Endothelial cell of umbilical vein (primary cell): ENCODE data around the gene PLSCR2. TPM values are rescaled to one million over a fixed set of nuclear protein-coding genes. Genes with fewer than 3 reads are reported as not detected.

Source experiments
- BruUV-seq: library from RNA; stranded (reverse); fragments of 400-500 nt; replicated peaks from 2 replicates; lab custom pipeline; 2021; lab: Mats Ljungman, UMichigan
- CTCF ChIA-PET: fragments of 300-600, 350-600 bp; sonication (Branson Sonifier 250); formaldehyde crosslinking; loops from one replicate; lab custom pipeline; 2021; ENCODE audit warnings: antibody characterized with exemption, inconsistent platforms; lab: Charles Lee
- POLR2A ChIA-PET: fragments of 300-600, 350-600 bp; sonication (Branson Sonifier 250); formaldehyde crosslinking; loops from one replicate; lab custom pipeline; 2021; ENCODE audit warnings: antibody characterized with exemption, inconsistent platforms; lab: Charles Lee
- DNase-seq: peaks from one replicate; pipeline ENCODE4 v3.0.0-alpha.2; 2011; ENCODE audit warnings: low read depth, low spot score
- FAIRE-seq: peaks from 2 replicates; lab custom pipeline; 2011; peaks lifted over from hg19 to GRCh38; lab: Jason Lieb, UNC
- H2AFZ ChIP-seq: 2 replicates; pipeline ENCODE4 v1.6.0; 2012; ENCODE audit warnings: low read depth, low read length, control low read depth, inconsistent platforms
- H3K27ac ChIP-seq: 2 replicates; pipeline ENCODE4 v1.5.1; 2011; ENCODE audit warnings: low read depth, mild to moderate bottlenecking, control low read depth, low read length, moderate library complexity; ENCODE audit not compliant: insufficient read depth
- H3K27me3 ChIP-seq, 2 experiments: 2 replicates each; pipeline versions ENCODE4 v1.6.0 to v1.6.1; 2011; ENCODE audit warnings: low read length in 2 of 2, mixed read lengths in 1 of 2; ENCODE audit not compliant: control insufficient read depth in 2 of 2, insufficient read depth in 2 of 2
- H3K36me3 ChIP-seq, 2 experiments: 2 replicates in 1 of 2; 3 replicates in 1 of 2; pipeline ENCODE4 v1.5.1; 2011; ENCODE audit warnings: low read length in 2 of 2, mild to moderate bottlenecking in 1 of 2, moderate library complexity in 1 of 2; ENCODE audit not compliant: control insufficient read depth in 2 of 2, insufficient read depth in 2 of 2; ENCODE audit errors: extremely low read depth in 1 of 2
- H3K4me1 ChIP-seq: 3 replicates; pipeline ENCODE4 v1.5.1; 2011; ENCODE audit warnings: mild to moderate bottlenecking, low read length; ENCODE audit not compliant: control insufficient read depth, insufficient read depth; ENCODE audit errors: extremely low read depth
- H3K4me2 ChIP-seq: 2 replicates; pipeline ENCODE4 v1.6.1; 2011; ENCODE audit warnings: low read length, control low read depth, mixed read lengths; ENCODE audit not compliant: insufficient read depth
- H3K4me3 ChIP-seq, 3 experiments: fragments of 200-600 bp in 1 of 3; sonication (generic), shearing (Covaris generic) in 1 of 3; replicated peaks in 1 of 3; 2 replicates each; pipeline ENCODE4 v1.5.1; 2011 to 2016; ENCODE audit warnings: control low read depth in 3 of 3, low read length in 3 of 3, mild to moderate bottlenecking in 2 of 3, inconsistent platforms in 1 of 3, low read depth in 1 of 3, moderate library complexity in 1 of 3; ENCODE audit not compliant: insufficient read depth in 1 of 3
- H3K79me2 ChIP-seq: 2 replicates; pipeline ENCODE4 v1.6.0; 2012; ENCODE audit warnings: low read length, inconsistent platforms; ENCODE audit not compliant: control insufficient read depth, insufficient read depth
- H3K9ac ChIP-seq: replicated peaks from 2 replicates; pipeline ENCODE3; 2011; ENCODE audit warnings: low read length, control low read depth; ENCODE audit not compliant: insufficient read depth; ENCODE audit errors: extremely low read depth
- H3K9me1 ChIP-seq: replicated peaks from 3 replicates; pipeline ENCODE4 v1.6.0; 2011; ENCODE audit warnings: mild to moderate bottlenecking, low read length; ENCODE audit not compliant: control insufficient read depth, insufficient read depth; ENCODE audit errors: extremely low read depth
- H3K9me3 ChIP-seq: replicated peaks from 2 replicates; pipeline ENCODE4 v1.5.1; 2012; ENCODE audit warnings: low read length, inconsistent platforms; ENCODE audit not compliant: control insufficient read depth, insufficient read depth
- H4K20me1 ChIP-seq: replicated peaks from 2 replicates; pipeline ENCODE3; 2011; ENCODE audit warnings: mild to moderate bottlenecking, low read length; ENCODE audit not compliant: control insufficient read depth, insufficient read depth; ENCODE audit errors: extremely low read depth
- CTCF ChIP-seq, 2 donors: IDR thresholded peaks; 1 replicate in 1 of 2; 2 replicates in 1 of 2; pipeline ENCODE4 v1.5.1; 2011; ENCODE audit warnings: low read length in 2 of 2, mild to moderate bottlenecking in 2 of 2, moderate library complexity in 2 of 2, control low read depth in 1 of 2, inconsistent platforms in 1 of 2, low read depth in 1 of 2; ENCODE audit not compliant: insufficient read depth in 1 of 2; ENCODE audit errors: extremely low read depth in 1 of 2
- EZH2 ChIP-seq: IDR thresholded peaks from 2 replicates; pipeline ENCODE4 v1.6.1; 2012; ENCODE audit warnings: borderline replicate concordance, low read depth, mild to moderate bottlenecking, moderate library complexity, low read length, inconsistent platforms; ENCODE audit not compliant: severe bottlenecking
- MAX ChIP-seq: IDR thresholded peaks from 2 replicates; pipeline ENCODE4 v1.6.1; 2011; ENCODE audit not compliant: insufficient read depth, insufficient read length
- POLR2AphosphoS5 ChIP-seq: IDR thresholded peaks from 2 replicates; pipeline ENCODE4 v1.6.1; 2012; ENCODE audit warnings: low read depth, mild to moderate bottlenecking, control low read depth, low read length, moderate library complexity; ENCODE audit not compliant: insufficient read depth
- dilution Hi-C: fragments of 300-500 bp; cut with MboI; formaldehyde crosslinking; loops from one replicate; pipeline ENCODE4 v1.15.0; 2019; ENCODE audit warnings: low sequenced_read_pairs; ENCODE audit not compliant: extremely low pct_ligation_motif_present
- intact Hi-C: fragments of 100-400 bp; cut with micrococcal nuclease; formaldehyde crosslinking; loops from one replicate; pipeline ENCODE4 v1.10.0; 2022
- polyA plus RNA-seq, 4 experiments: library from polyadenylated mRNA; depleted of rRNA in 3 of 4; stranded (reverse) in 3 of 4; unstranded in 1 of 4; fragments of >200 nt; gene quantifications; 2 replicates each; pipeline versions ENCODE4 v1.2.1 to v1.2.3, GENCODE V29; 2011 to 2012; ENCODE audit warnings: missing spikeins in 1 of 4
- total RNA-seq: library from RNA; stranded (reverse); gene quantifications from 2 replicates; pipeline ENCODE4 v1.2.3, GENCODE V29; 2021

Gene PLSCR2
- total and polyA plus RNA-seq, 2 donors (not counting 3 experiments of a cell fraction or from before 2014, with no cell fraction given): not detected

- Histone ChIP-seq H3K9me3 (no peaks in the 10 kb centered on the region), H3K9ac (no peak overlapping the region), H3K4me3 (no peak overlapping the region), H2AFZ (no peak overlapping the region), H3K27me3 (no peaks in the 10 kb centered on the region), H3K36me3 (no peaks in the 10 kb centered on the region), H3K4me2 (no peak overlapping the region), H4K20me1 (no peaks in the 10 kb centered on the region), H3K9me1 (no peaks in the 10 kb centered on the region), H3K27ac (no peak overlapping the region), H3K4me1 (no peaks in the 10 kb centered on the region), H3K79me2 (no peaks in the 10 kb centered on the region)
- no peak for DNase-seq
- BruUV-seq: no TSS peak
- FAIRE-seq: no peak
- POLR2A ChIA-PET: no interaction called here
- intact Hi-C loops (no loop called here), dilution Hi-C loops (no loop called here)
- TF ChIP-seq POLR2AphosphoS5: no peak
- no peak for TF ChIP-seq MAX
- no peak for TF ChIP-seq CTCF (IDR thresholded peaks at IDR 0.05; ENCODE audit: extremely low read depth in 1 of 2, insufficient read depth in 1 of 2, low read depth in 1 of 2, low read length in 2 of 2)
- no peak for TF ChIP-seq EZH2
- CTCF ChIA-PET: no interaction called here
Measured at GRCh38 chr3:146384786-146385185, 84.6 kb downstream of the PLSCR2 start.

Other genes with a start within 250 kb of the PLSCR2 start
- 81.5 and 91.8 TPM in 2 replicates for gene PLSCR4, start 218.5 kb downstream of the PLSCR2 start, total RNA-seq
- gene PLSCR4, start 218.5 kb downstream of the PLSCR2 start, polyA plus RNA-seq: 91.7 and 105 TPM in 2 replicates
- 65.6 and 78.7 TPM in 2 replicates for gene PLSCR1, start 75.0 kb upstream of the PLSCR2 start, total RNA-seq
- 53.2 and 55.5 TPM in 2 replicates for gene PLSCR1, start 75.0 kb upstream of the PLSCR2 start, polyA plus RNA-seq
- gene PLSCR5, start 135.8 kb upstream of the PLSCR2 start, total RNA-seq: not detected in 2 replicates
- gene PLSCR5, start 135.8 kb upstream of the PLSCR2 start, polyA plus RNA-seq: not detected in 2 replicates